Stimulated activated naive B cell treated with anti-CD40 and anti-IgM and Interleukin-4, amounts not matched to agents 10 μg/mL and 1 μg/mL and 100 μg/mL, for 72 hours (primary cell): ENCODE measurements around the gene ARPC5L.

Source experiments
- ATAC-seq, 2 donors: fragments of 150-1000 bp; cut with Tn5 transposase; replicated peaks; 2 replicates each; pipeline ENCODE4 v1.10.0; 2021; ENCODE audit warnings: moderate library complexity in 1 of 2
- DNase-seq: peaks from one replicate; pipeline ENCODE4 v3.0.0; 2021
- H3K27ac Mint-ChIP-seq: one replicate; pipeline ENCODE4 v1.8.0; 2022; ENCODE audit warnings: mild to moderate bottlenecking, mixed read lengths
- H3K27me3 Mint-ChIP-seq, 2 donors: one replicate each; pipeline ENCODE4 v1.8.0; 2022; ENCODE audit warnings: mixed read lengths in 2 of 2
- H3K36me3 Mint-ChIP-seq, 2 donors: one replicate each; pipeline ENCODE4 v1.8.0; 2022; ENCODE audit warnings: mixed read lengths in 2 of 2, mild to moderate bottlenecking in 1 of 2
- H3K4me1 Mint-ChIP-seq, 2 donors: one replicate each; pipeline ENCODE4 v1.8.0; 2022; ENCODE audit warnings: mixed read lengths in 2 of 2, mild to moderate bottlenecking in 1 of 2
- H3K4me3 Mint-ChIP-seq, 2 donors: one replicate each; pipeline ENCODE4 v1.8.0; 2022; ENCODE audit warnings: mild to moderate bottlenecking in 2 of 2, mixed read lengths in 2 of 2, moderate library complexity in 1 of 2
- H3K9me3 Mint-ChIP-seq, 2 donors: one replicate each; pipeline ENCODE4 v1.8.0; 2022; ENCODE audit warnings: mixed read lengths in 2 of 2, mild to moderate bottlenecking in 1 of 2

Gene ARPC5L

DNA sequence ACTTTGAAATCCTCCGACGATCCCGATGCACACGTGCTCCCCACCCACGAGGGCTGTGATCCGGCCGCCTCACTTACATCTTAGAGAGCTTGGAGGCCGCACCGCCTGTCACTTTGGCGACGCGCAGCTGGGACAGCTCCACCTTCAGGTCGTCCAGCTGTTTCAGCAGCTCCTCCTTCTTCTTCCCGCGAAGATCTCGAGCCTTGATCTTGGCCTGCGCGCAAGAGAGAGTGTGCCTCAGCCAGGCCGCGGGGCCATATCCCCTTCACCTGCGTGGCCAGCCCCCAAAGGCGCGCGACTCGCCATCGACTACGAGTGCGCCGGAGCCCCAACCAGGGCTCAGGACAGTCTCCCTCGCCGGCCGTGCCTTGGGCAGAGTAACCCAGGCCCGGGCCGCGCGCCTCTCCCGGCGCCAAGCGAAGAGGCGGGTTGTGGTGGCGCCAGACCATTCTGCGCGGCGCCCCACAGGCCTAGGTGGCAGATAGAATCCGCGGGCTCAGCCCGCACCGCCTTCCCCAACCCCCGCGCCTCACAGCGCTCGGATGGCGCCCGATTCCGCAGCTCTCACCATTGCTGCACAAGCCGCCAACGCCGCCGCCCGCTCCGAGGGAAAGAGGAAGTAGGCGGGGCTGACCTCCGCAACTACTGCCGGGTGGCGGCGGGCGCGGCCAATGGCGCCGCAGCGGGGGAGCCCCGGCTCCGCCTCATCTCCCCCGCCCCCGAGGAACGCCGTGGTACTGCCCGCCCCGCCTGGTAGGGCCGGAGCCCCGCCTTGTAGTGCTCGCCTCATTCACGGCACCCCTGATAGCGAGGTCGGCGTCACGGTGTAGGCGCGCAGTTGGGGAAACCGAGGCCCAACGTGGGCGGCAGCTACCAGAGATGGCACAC lies at the start of gene ARPC5L, which contains the start of gene RPL35:
Gene ARPC5L, plus strand, starts transcription at position 789 of the 888 bp plus-strand sequence. CDS start 7,161 bp downstream, outside the sequence.
Gene RPL35, minus strand, starts transcription at position 616 of the 888 bp plus-strand sequence. Its CDS starts 45 bp downstream, at position 571.
- no peaks in the 10 kb centered on the region for H3K9me3 Mint-ChIP-seq
- DNase-seq (peak; percentile 93), ATAC-seq (peak; percentile 93 to 96)
- H3K4me1 Mint-ChIP-seq = peaks cover 38 to 70% of the 10 kb centered on the region in 2 donors
- peaks cover 36 to 48% of the 10 kb centered on the region in 2 donors for H3K36me3 Mint-ChIP-seq
- peak within 1 kb of the TSS; percentile 93 for H3K27ac Mint-ChIP-seq
- peak within 1 kb of the TSS; percentile 86 to 91 for H3K4me3 Mint-ChIP-seq
- no peaks in the 10 kb centered on the region for H3K27me3 Mint-ChIP-seq

DNA sequence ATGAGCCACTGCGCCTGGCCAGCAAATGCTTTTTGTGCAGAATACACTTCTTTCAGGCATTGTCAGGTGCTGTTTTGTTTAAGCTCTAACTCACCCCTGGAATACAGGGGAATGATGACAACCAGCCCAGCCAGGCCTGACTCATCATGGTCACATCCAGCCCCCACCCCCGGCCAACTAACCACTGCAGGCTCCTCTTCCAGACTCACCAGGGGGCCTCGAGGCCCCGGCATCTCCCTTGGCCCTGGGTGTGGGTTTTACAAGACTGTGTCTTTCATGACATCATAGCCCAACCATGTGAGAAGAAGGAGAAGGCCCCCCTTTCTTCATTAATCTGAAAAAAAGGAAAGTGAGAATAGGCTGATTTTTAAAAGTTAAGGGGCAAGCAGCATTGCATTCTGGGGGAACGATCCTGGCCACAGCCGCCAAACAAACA lies 49.5 kb upstream of the ARPC5L start:
- ATAC-seq (no peak), DNase-seq (no peak)
- no peaks in the 10 kb centered on the region for H3K4me1 Mint-ChIP-seq
- no peak overlapping the region for H3K27ac Mint-ChIP-seq
- no peak overlapping the region for H3K4me3 Mint-ChIP-seq
- H3K36me3 Mint-ChIP-seq = no peaks in the 10 kb centered on the region
- H3K9me3 Mint-ChIP-seq = no peaks in the 10 kb centered on the region
- H3K27me3 Mint-ChIP-seq = peaks cover 4 to 12% of the 10 kb centered on the region in 2 donors

DNA sequence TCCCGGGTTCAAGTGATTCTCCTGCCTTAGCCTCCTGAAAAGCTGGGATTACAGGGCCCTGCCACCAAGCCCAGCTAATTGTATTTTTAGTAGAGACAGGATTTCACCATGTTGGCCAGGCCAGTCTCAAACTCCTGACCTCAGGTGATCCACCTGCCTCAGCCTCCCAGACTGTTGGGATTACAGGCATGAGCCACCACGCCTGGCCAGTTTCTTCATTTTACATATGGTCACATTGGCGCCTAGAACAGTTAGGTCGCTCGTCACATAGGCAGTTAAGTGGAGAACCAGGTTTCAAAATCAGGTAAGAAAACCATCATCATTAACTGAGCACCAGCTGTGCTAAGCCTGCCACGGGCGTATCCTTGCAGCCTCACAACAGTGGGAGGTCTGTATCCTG lies 48.9 kb upstream of the ARPC5L start:
- Mint-ChIP-seq H3K27me3 (peaks cover 4 to 13% of the 10 kb centered on the region in 2 donors), H3K27ac (no peak overlapping the region), H3K9me3 (no peaks in the 10 kb centered on the region), H3K36me3 (no peaks in the 10 kb centered on the region), H3K4me3 (no peak overlapping the region), H3K4me1 (peaks cover 0 to under 1% of the 10 kb centered on the region in 2 donors)
- ATAC-seq (no peak), DNase-seq (no peak)

DNA sequence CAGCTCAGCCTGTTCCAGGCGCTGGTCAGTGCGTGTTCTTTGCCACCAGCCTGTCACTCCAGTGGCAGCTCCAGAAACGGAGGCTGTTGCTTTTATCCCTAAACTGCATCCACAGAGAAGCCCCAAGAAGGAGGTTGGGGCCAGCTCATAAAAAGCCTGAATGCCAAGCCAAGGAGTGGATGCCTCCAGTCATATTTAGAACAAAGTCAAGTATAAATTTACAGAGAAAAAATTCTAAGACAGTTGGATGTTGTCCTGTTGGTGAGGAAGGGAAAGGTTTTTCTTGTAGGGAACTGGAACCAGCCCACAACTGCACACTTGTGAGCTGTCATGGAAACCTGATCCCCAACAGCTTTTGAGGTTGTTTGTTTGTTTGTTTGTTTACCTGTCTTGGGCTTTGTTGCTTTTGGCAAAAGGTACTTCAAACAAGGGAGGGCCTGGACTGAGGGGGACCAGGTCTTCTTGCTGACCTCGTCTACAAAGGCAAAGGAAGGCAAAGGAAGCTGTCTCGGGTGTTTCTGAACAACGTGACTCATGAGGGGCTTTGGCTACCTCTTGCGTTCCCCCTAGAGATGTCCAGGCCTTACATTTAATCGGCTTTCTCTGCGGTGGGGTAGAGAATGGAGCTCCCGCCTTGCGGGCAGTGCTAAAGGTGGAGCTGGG lies 48.3 kb upstream of the ARPC5L start:
- Mint-ChIP-seq H3K27ac (no peak overlapping the region), H3K27me3 (peaks cover 8 to 19% of the 10 kb centered on the region in 2 donors), H3K9me3 (no peaks in the 10 kb centered on the region), H3K36me3 (no peaks in the 10 kb centered on the region), H3K4me1 (peaks cover 0 to 6% of the 10 kb centered on the region in 2 donors), H3K4me3 (no peak overlapping the region)
- ATAC-seq (no peak), DNase-seq (no peak)

GRCh38 chr9:124814164-124814535 lies 47.8 kb upstream of the ARPC5L start:
- ATAC-seq (no peak), DNase-seq (no peak)
- Mint-ChIP-seq H3K27me3 (peaks cover 8 to 19% of the 10 kb centered on the region in 2 donors), H3K9me3 (no peaks in the 10 kb centered on the region), H3K4me3 (no peak overlapping the region), H3K27ac (no peak overlapping the region), H3K4me1 (peaks cover 0 to 6% of the 10 kb centered on the region in 2 donors), H3K36me3 (no peaks in the 10 kb centered on the region)

GRCh38 chr9:124815601-124816000 lies 46.3 kb upstream of the ARPC5L start:
- no peak for DNase-seq
- Mint-ChIP-seq H3K4me1 (peaks cover 0 to 6% of the 10 kb centered on the region in 2 donors), H3K4me3 (no peak overlapping the region), H3K36me3 (no peaks in the 10 kb centered on the region), H3K27me3 (peaks cover 8 to 19% of the 10 kb centered on the region in 2 donors), H3K9me3 (no peaks in the 10 kb centered on the region), H3K27ac (peak overlapping the region; percentile 47)
- no peak for ATAC-seq

GRCh38 chr9:124818431-124819281 lies 43.3 kb upstream of the ARPC5L start:
- H3K27ac Mint-ChIP-seq = peak overlapping the region; percentile 56
- ATAC-seq (peak; percentile 63 to 67), DNase-seq (no peak)
- peaks cover 8 to 19% of the 10 kb centered on the region in 2 donors for H3K27me3 Mint-ChIP-seq
- H3K4me3 Mint-ChIP-seq = no peak overlapping the region
- no peaks in the 10 kb centered on the region for H3K36me3 Mint-ChIP-seq
- H3K9me3 Mint-ChIP-seq = no peaks in the 10 kb centered on the region
- peaks cover 0 to 11% of the 10 kb centered on the region in 2 donors for H3K4me1 Mint-ChIP-seq

DNA sequence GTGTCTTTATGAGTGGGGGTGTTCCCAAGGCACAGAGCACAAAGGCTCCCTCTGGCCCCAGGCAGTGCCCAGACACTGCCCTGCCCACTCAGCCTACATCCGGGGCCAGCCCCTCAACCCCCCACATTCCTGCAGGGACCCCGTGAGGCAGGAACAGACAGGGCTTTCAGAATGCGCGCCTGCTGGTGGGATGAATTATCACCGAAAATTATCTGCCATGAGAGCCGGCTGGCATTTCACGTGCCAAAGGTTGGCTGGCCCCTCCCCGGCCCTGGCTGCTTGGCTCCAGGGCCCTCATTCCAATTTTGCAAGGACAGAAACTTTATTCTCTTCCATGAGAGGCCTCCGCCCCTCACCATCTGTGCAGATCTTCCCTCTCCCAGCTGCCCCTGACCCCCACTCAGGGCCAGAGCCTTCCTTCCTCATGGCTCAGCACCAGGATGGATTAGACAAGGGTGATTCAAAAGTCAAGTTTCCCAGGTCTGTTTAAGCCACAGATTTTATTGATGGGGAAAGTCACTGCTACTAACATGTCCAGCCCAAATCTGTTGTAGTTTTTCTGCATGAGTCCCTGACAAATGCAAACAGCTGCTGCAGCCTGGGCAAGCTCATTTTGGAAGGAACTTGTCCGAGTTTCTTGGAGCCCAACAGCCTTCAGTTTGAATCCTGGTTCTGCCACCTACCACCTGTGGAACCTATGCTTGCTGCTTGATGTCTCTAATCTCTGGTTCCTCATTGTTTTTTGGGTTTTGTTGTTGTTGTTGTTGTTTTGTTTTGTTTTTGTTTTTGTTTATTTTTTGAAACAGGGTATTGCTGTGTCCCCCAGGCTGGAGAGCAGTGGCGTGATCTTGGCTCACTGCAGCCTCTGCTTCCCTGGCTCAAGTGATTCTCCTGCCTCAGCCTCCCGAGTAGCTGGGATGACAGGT lies 41.0 kb upstream of the ARPC5L start:
- H3K27ac Mint-ChIP-seq = no peak overlapping the region
- peaks cover 8 to 14% of the 10 kb centered on the region in 2 donors for H3K27me3 Mint-ChIP-seq
- H3K9me3 Mint-ChIP-seq = no peaks in the 10 kb centered on the region
- H3K36me3 Mint-ChIP-seq = no peaks in the 10 kb centered on the region
- H3K4me1 Mint-ChIP-seq = peaks cover 4 to 24% of the 10 kb centered on the region in 2 donors
- ATAC-seq (no peak), DNase-seq (no peak)
- H3K4me3 Mint-ChIP-seq = no peak overlapping the region

- Mint-ChIP-seq H3K27ac (no peak overlapping the region), H3K9me3 (peaks cover 0 to 3% of the 10 kb centered on the region in 2 donors), H3K27me3 (no peaks in the 10 kb centered on the region), H3K36me3 (no peaks in the 10 kb centered on the region), H3K4me3 (no peak overlapping the region), H3K4me1 (peaks cover 4 to 12% of the 10 kb centered on the region in 2 donors)
- DNase-seq = no peak
- no peak for ATAC-seq
Observed at GRCh38 chr9:124828489-124829333, 33.2 kb upstream of the ARPC5L start.

GRCh38 chr9:124829334-124829669 lies 32.6 kb upstream of the ARPC5L start:
- ATAC-seq = no peak
- DNase-seq = no peak
- peaks cover 3 to 6% of the 10 kb centered on the region in 2 donors for H3K4me1 Mint-ChIP-seq
- no peak overlapping the region for H3K27ac Mint-ChIP-seq
- H3K9me3 Mint-ChIP-seq = peaks cover 0 to 3% of the 10 kb centered on the region in 2 donors
- H3K36me3 Mint-ChIP-seq = no peaks in the 10 kb centered on the region
- no peaks in the 10 kb centered on the region for H3K27me3 Mint-ChIP-seq
- no peak overlapping the region for H3K4me3 Mint-ChIP-seq

DNA sequence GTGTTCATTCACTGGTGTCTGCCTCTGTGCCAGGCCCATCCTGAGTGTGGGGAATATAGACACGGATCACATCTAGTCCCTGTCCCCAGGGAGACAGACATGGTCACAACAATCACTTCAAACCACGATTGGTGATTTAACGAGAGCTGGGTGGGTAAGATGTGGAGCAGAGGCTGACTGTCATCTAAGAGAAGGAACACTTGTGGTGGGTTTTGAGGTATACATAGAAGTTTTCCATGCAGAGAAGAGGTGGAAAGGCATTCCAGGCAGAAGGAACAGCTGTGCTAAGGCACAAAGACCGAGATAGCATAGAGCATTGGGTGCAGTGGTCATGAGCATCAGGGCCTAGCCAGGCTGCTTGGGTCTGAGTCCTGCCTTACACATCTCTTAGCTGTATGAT lies 31.3 kb upstream of the ARPC5L start:
- H3K27ac Mint-ChIP-seq = no peak overlapping the region

DNA sequence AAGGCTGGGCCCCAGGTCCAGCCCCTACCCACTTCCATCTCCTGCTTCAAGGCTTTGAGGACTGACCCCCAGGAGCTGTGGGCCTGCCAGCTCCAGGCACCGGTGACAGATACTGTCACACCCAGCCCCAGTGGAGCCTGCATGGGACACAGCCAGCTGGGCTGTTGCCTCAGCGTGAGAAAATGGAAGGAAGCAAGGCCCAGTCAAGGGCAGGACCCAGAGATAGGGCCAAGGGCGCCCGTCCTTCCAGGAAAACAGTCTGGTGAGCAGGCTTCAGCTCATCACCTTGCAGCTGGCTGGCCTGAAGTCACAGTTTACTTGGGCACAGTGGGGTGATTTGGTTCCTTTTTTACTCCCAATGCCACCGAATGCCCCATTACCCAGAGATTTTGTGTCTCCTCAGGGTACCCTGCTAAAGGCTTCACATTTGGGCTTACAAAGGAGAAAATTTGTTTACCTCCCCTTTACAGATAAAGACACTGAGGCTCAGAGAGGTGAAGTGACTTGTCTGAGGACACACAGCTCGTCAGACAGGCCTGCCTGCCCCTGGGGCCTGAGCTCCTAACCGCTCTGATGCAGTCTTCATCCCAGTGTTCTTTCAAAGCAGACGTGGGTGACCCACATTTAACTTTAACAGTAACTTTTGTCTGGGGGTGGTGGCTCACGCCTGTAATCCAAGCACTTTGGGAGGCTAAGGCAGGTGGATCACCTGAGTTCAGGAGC lies 30.1 kb upstream of the ARPC5L start:
- Mint-ChIP-seq H3K9me3 (no peaks in the 10 kb centered on the region), H3K27ac (no peak overlapping the region)
- ATAC-seq = no peak

More for the DNA sequence above, 31.3 kb upstream of the ARPC5L start:
- no peaks in the 10 kb centered on the region for H3K36me3 Mint-ChIP-seq
- peaks cover 0 to 3% of the 10 kb centered on the region in 2 donors for H3K9me3 Mint-ChIP-seq
- peaks cover 0 to 7% of the 10 kb centered on the region in 2 donors for H3K27me3 Mint-ChIP-seq
- H3K4me3 Mint-ChIP-seq = no peak overlapping the region
- no peak for ATAC-seq
- DNase-seq = no peak
- H3K4me1 Mint-ChIP-seq = peaks cover 0 to 8% of the 10 kb centered on the region in 2 donors

More for the DNA sequence above, 30.1 kb upstream of the ARPC5L start:
- Mint-ChIP-seq H3K4me1 (peaks cover 0 to 8% of the 10 kb centered on the region in 2 donors), H3K36me3 (no peaks in the 10 kb centered on the region), H3K4me3 (no peak overlapping the region), H3K27me3 (peaks cover 5 to 7% of the 10 kb centered on the region in 2 donors)
- no peak for DNase-seq
